Stimulated activated naive CD4-positive, alpha-beta T cell (primary cell): ENCODE measurements around the gene ADGRL3.

Source experiments
- DNase-seq, 6 experiments: peaks; one replicate each; lab custom pipeline; 2025; lab: John Stamatoyannopoulos, UW

Gene ADGRL3

DNA sequence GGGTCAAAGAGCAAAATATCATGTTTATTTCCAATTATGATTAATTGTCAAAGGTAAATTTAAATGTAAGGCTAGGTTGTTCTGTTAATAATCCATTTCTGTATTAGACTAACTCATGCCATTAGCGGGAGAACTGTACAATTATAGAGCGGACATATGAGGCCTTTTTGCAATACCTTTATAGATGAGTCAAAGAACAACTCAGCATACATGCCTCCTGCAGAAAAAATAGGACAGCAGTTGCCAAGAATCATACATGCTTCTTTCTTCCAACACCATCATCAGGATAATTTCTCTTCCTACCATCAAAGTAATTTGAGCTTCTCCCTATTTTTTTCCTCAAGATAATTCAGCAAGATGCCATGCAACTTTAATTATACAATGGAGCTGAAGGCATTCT, 917.8 kb downstream of the ADGRL3 start:
- no peak for DNase-seq

GRCh38 chr4:62118558-62118957, 918.4 kb downstream of the ADGRL3 start:
- DNase-seq = no peak

GRCh38 chr4:62119195-62119594, 919.1 kb downstream of the ADGRL3 start:
- DNase-seq = no peak

DNA sequence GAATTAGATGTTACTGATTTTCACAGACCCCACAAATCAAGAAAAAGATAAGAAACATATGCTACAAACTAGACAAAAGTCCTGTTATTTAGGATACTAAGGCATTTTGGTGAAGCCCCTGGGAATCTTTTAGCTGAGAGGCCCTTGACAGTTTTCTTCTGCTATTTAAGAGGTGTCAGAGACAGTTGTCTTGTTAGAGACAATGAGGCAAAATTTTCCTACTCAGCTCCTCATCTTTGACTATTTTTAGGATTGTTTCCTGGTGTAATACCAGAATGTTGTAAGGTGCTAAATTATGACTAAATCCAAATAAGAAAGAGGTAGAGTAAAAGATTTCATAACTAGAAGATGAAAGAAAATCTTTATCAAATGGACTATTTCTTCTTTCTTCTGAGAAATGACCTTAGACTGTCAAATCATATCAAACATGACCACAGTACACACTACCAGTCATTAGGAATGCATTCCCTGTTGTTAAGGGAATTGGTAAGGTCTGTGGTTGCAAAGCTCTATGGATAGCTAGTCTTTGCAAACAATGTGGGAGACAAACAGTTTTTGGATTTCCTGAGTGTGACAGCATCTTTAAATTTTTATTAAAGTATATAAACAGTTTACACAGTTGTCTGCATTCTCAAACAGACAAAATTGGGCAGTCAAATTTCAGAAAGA, 926.1 kb downstream of the ADGRL3 start:
- DNase-seq = no peak
